ENCODE measurements around the gene ELOVL1.

GRCh38 chr1:43348343-43348808 lies 19.4 kb downstream of the ELOVL1 start:
- TF ChIP-seq EZH2phosphoT487 (IDR thresholded peaks at IDR 0.05; ENCODE audit: borderline replicate concordance, low read length) (no peak), CTCF (IDR thresholded peaks at IDR 0.05; ENCODE audit: low read depth, low read length, poor library complexity, severe bottlenecking) (no peak)
